Inflammatory macrophage treated with lipopolysaccharide for 4 hours (primary cell): ENCODE measurements around the gene PHGDH.
"Not testable (repeated sequence)": the region's sequence is repeated elsewhere in the genome, so short reads cannot be mapped to it uniquely, and the experiment has no call there.

Source experiments
- DNase-seq: peaks from one replicate; pipeline ENCODE4 v3.0.0-alpha.2; 2020

Gene PHGDH

GRCh38 chr1:119700326-119700725 is 11.4 kb upstream of the PHGDH start:
- DNase-seq = no peak

DNA sequence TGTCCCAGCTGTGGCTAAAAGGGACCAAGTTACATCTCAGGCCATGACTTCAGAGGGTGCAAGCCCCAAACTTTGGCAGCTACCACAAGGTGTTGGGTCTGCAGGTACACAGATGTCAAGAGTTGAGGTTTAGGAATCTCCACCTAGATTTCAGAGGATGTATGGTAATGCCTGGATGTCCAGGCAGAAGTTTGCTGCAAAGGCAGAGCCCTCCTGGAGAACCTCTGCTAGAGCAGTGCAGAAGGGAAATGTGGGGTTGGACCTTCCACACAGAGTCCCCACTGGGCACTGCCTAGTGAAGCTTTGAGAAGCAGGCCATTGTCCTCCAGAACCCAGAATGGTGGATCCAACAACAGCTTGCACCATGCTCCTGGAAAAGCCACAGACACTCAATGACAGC is 10.1 kb upstream of the PHGDH start:
- no peak for DNase-seq

- DNase-seq = peak; percentile 88
Measured at GRCh38 chr1:119702384-119702783, 9.3 kb upstream of the PHGDH start.

GRCh38 chr1:119703666-119704450 is 7.9 kb upstream of the PHGDH start:
- no peak for DNase-seq

GRCh38 chr1:119706599-119706998 is 5.1 kb upstream of the PHGDH start:
- DNase-seq = not testable (repeated sequence)

DNA sequence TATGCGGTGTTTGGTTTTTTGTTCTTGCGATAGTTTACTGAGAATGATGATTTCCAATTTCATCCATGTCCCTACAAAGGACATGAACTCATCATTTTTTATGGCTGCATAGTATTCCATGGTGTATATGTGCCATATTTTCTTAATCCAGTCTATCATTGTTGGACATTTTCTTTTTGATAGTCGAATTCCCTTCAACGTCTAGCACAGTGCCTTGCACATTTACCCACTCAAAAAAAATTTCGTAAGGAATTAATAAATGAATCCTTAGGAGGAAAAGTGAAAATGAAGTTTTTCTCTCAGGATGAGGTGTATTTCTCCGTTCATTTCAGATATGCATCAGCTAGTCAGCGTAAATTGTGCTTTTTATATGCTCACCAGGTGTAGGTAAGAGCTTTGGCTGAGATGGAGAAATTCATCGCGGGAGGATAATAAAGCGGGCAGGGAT is 354 bp upstream of the PHGDH start:
- DNase-seq = not testable (repeated sequence)

DNA sequence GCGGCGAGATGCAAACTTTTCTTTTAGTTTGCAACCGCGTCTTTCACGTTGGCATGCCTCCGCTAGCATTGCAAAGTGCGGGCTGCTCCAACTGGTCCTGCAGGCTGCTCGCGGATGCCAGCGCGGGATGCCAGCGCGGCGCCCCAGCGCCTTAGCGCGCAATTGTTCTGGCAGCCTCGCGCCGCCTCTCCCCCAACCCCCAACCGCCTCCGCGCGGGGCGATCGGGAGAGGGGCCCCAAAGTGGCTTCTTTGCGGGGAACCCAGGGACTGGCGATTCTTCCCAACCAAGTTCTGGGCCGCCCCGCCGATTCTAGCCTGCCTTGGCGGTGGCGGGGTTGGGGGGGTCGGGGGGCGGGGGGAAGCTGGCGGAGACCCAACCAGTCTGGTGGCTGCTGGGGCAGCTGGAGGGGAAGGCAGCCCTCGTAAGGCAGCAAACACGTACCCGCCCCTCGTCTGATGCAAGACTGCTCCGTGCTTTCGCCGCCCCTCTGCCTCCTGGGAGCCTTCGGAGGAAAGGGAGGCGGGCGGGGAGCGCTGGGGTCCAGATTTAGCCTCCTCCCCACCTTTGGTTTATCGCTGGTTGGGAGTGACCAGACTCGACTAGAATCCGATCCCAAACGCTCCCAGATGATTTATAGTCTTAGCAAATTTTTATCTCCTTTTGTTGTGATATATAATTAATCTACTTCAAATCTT is 756 bp downstream of the PHGDH start:
- DNase-seq = peak; percentile 9

DNA sequence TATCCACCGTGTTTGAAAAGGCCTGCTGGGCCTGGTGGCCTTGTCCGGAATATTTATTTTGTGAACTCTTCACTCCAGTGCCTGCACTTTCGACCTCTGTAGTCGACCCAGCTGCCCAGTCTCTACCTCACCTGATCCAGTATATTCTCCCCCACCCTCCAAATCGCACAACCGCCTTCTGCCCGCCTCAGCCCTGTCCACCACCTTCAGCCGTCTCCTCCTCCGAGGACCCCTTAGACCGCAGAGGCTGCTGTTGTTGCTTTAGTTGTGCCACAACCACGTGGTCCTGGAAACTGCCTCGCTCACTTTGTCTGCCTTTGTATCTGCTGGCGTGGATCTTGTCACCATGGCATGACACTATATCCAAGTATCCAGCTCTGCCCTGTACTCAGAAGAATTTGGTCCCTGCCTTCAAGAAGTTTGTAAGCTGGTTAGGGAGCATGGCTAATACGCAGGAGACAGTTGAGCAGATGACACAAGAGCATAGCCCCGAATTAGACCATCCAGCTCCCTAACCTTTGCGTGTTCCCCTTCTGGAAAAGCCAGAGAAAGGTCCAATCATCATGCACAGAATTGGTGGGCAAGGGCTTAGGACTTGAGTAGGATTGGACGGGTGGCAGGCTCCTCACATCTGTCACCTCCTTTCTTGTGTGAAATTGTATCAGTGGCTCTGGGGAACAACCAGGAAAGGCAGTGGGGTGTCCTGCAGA is 1.5 kb downstream of the PHGDH start:
- no peak for DNase-seq

- no peak for DNase-seq
Measured at GRCh38 chr1:119713749-119714456, 2.2 kb downstream of the PHGDH start.

GRCh38 chr1:119714583-119714982 is 2.8 kb downstream of the PHGDH start:
- no peak for DNase-seq

DNA sequence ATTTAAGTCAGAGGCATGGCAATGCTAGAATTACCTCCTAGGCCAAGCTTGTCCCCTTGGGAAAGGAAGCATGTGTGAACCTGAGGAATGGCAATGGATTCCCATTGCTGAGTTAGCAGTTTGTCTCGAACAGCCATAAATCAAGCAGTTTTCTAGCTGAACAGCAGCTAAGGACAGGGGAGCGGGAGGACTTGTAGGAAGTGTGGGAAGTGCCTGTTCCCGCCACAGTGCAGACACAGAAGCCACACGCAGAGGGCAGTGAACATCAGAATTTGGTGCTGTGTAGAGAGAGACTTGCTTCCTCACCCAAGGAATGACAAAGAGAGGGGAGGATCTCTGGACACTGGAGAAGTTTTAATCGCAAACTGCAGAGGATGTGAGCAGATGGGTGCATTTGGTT is 3.8 kb downstream of the PHGDH start:
- DNase-seq = no peak

DNA sequence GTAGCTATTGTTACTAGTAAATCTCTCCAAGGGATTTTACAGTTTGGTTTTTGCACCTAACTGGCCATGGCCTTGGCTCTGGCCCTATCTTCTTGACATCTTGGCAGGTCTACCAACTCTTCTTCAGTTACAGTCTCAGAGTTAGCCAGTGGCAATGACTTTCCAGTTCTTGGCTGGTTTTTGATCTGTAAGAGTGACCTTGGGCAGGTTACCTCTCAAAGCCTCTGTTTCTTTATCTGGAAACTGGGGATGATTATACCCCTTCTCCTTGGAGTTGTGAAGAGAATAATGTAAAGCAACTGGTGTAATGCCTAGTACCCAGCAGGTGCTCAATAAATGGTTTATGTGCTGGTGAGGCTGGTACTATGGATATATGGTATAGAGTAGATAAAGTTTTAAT is 6.7 kb downstream of the PHGDH start:
- no peak for DNase-seq

GRCh38 chr1:119718972-119719371 is 7.2 kb downstream of the PHGDH start:
- DNase-seq = no peak

GRCh38 chr1:119720866-119721440 is 9.2 kb downstream of the PHGDH start:
- DNase-seq = no peak

DNA sequence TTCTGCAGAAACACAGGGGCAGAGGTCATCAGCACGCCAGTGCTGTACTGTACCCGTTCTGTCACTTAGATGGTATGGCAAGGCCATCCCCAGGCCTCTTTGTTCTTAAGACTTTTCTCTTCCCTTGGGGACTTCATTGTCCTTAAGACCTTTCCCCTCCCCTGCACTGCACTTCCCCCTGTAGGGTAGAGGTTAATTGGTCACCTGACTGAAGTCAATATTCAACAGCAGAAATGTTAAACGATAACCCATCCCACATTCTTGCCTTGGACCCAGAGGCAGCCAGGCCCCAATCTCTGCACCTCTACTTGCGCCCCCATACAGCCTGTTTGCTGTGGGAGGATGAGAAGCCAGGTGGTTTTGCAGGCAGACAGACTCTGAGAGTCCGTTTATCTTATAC is 10.2 kb downstream of the PHGDH start:
- no peak for DNase-seq

DNA sequence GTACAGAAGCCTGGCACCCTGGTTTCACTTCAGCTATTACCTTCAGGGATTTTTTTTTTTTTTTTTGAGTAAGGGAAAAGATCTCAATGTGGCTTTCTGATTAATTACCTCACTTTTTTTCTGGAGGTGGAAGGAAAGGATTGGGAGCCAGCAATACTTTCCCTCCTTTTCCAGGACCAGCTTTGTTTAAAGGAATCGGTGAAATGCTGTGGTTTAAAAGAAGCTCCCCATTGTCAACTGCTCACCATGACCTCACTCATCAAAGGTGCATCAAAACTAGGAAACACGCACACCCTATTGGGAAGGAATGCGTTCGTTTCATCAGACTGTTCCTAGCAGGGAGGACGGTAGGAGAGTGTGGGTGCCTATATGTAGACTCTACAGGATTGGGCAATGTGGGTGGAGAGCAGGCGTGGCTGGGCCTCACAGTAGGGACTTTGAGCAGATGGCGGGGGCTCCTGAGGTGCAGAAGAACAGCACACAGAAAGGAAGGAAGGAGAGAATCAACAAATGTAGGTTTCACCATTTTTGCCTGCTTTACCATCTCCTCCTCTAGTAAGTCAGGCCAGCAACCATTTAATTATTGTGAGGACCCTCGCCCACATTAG is 13.0 kb downstream of the PHGDH start:
- no peak for DNase-seq

DNA sequence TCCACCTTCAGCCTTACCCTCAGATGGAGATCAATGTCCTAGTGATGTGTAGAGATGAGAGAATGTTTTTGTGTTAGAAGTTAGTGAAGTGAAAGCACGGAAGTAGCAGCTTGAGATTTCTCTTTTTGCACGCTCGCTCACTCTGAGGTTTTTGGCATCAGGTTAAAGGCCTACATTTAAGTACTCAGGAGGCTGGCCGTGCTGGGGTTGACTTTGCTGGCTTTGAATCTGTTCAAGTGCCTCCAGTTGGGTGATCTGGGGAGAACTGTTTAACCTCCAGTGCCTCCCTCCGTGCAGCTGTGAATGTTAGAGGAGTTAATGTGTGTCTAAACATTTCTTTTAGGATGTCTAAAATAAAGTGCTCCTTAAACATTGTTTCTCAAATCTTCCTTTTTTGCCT is 13.9 kb downstream of the PHGDH start:
- no peak for DNase-seq

DNA sequence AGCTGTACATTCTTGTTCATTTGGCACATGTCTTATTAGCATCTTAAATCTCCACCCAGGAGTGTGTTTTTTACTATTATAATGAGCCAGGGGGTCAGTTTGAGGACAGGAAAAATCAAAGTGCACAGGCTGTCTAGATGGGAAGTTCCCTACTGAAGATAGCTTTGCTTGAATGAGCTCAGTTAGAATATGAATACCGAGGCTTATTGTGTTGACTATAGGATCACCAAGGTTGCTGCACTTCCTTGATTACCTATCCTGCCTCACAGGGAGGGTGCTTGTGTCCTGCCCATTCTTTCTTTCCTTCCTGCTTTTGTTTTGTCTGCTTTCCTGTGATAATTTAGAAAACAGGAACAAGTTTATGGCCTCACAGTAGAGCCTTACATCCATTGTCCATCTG is 16.3 kb downstream of the PHGDH start:
- no peak for DNase-seq

DNA sequence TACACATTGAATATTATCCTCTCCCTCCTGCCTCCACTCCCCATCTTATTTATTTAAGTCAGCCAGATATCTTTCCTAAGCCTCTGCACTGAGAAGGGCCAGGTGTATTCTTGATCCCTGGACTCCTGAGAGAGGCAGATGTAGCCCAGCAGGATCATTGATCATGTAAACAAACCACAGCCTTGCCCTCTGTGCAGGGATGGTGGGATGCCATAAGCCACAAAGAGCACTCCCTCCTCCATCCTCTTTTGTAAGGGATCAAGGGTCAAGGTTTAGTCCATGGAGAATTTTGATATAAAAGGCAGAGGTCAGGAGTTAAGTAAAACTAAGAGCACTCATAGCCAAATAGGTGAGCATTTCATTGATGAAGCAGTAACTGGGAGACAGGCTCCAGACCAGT is 17.3 kb downstream of the PHGDH start:
- no peak for DNase-seq

- no peak for DNase-seq
Measured at GRCh38 chr1:119731060-119731459, 19.3 kb downstream of the PHGDH start.

- no peak for DNase-seq
Measured at GRCh38 chr1:119731741-119732430, 20.2 kb downstream of the PHGDH start.
